ENCODE measurements around the gene MKLN1.

- TF ChIP-seq, protein P1, sequence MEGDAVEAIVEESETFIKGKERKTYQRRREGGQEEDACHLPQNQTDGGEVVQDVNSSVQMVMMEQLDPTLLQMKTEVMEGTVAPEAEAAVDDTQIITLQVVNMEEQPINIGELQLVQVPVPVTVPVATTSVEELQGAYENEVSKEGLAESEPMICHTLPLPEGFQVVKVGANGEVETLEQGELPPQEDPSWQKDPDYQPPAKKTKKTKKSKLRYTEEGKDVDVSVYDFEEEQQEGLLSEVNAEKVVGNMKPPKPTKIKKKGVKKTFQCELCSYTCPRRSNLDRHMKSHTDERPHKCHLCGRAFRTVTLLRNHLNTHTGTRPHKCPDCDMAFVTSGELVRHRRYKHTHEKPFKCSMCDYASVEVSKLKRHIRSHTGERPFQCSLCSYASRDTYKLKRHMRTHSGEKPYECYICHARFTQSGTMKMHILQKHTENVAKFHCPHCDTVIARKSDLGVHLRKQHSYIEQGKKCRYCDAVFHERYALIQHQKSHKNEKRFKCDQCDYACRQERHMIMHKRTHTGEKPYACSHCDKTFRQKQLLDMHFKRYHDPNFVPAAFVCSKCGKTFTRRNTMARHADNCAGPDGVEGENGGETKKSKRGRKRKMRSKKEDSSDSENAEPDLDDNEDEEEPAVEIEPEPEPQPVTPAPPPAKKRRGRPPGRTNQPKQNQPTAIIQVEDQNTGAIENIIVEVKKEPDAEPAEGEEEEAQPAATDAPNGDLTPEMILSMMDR (IDR thresholded peaks at IDR 0.05) = no peak
- no peak for TF ChIP-seq POLR2A (IDR thresholded peaks at IDR 0.05)
Measured at GRCh38 chr7:131436384-131436783, 108.7 kb downstream of the MKLN1 start.
